SHP77 treated with DMSO at 0.1 percent for 48 hours (cell line): ENCODE measurements around the gene RPS26.

ENCODE experiments used
- DNase-seq: peaks from one replicate; lab custom pipeline; 2025; lab: John Stamatoyannopoulos, UW

Gene RPS26

DNA sequence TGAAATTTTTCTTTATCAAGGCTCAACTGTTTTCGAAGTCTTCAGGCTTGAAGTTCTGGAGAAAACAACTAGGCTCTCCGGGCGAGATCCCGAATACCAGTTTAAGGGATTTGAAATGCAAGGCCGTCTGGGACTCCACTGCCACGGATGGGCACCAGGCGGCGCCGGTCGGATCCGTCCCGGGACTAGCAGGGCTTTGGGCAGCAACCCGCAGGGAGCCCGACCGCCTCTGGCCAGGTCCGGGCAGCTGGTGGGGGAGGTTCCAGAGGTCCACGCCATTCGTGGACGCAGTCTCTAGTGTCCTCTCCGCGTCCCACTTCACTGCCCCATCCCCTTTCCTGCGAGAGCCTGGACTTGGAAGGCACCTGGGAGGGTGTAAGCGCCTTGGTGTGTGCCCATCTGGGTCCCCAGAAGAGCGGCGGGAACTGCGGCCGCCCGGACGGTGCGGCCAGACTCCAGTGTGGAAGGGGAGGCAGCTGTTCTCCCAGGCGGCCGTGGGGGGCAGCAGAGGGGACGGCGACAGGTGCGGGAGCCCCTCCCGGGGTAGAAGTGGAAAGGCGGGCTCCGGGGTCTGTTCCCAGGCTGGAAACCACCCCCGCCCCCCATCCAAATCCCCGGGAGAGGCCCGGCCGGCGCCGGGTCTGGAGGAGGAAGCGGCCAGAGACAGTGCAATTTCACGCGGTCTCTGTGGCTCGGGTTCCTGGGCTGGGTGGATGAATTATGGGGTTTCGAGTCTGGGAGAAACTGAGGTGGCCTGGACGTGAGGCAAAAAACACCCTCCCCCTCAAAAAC, 37.4 kb downstream of the RPS26 start:
- DNase-seq: peak; percentile 32

DNA sequence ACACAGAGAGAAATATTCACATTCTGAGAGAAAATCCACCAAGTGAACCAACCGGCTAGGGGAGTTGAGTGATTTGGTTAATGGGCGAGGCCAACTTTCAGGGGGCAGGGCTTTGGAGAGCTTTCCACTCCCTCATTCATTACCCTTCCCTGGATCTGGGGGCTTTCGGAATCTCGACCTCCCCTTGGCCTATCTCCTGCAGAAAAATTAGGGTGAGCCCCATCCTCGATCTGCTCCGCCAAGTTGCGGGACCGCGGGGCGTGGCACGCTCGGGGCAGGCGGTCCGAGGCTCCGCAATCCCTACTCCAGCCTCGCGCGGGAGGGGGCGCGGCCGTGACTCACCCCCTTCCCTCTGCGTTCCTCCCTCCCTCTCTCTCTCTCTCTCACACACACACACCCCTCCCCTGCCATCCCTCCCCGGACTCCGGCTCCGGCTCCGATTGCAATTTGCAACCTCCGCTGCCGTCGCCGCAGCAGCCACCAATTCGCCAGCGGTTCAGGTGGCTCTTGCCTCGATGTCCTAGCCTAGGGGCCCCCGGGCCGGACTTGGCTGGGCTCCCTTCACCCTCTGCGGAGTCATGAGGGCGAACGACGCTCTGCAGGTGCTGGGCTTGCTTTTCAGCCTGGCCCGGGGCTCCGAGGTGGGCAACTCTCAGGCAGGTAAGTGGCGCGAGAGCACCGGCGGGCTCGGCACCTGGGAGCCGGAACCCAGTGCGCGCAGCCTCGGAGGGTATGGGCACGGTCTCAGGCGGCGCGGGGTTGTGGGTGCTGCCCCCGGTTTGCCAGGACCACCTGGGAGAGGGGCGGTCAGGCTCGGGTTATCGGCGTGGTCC, 38.2 kb downstream of the RPS26 start, which contains the start of gene ERBB3:
ERBB3 (plus strand) TSS at position 443 of the 833 bp plus-strand sequence; CDS start at position 579, 136 bp downstream.
- DNase-seq: no peak

DNA sequence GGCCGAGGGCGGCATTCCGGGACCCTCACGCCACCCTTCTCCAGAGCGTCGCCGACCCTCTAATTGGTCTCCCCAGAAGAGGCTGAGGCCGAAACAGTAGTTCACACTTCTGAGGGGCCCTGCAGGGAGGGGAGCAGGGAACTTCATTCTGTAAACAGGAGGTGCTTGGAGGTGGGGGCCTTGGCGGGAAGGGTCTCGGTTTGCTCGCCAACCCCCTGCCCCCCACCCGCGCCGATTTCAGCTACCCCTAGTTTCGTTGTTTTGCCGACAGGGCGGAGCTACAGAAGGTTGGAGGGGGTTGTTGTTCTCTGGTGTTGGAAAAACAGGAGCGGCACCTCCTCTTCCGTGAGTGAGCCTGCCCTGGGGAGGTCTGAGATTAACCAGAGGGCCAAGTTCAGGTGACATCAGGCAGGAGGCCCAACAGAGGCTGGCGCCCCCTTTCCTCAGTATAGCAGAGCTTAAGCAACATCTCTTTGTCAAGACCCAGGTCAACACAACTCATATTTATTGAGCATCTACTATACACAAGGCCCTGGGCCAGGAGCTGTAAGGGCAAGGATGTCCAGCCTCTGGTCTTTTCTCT, 38.9 kb downstream of the RPS26 start:
- no peak for DNase-seq

DNA sequence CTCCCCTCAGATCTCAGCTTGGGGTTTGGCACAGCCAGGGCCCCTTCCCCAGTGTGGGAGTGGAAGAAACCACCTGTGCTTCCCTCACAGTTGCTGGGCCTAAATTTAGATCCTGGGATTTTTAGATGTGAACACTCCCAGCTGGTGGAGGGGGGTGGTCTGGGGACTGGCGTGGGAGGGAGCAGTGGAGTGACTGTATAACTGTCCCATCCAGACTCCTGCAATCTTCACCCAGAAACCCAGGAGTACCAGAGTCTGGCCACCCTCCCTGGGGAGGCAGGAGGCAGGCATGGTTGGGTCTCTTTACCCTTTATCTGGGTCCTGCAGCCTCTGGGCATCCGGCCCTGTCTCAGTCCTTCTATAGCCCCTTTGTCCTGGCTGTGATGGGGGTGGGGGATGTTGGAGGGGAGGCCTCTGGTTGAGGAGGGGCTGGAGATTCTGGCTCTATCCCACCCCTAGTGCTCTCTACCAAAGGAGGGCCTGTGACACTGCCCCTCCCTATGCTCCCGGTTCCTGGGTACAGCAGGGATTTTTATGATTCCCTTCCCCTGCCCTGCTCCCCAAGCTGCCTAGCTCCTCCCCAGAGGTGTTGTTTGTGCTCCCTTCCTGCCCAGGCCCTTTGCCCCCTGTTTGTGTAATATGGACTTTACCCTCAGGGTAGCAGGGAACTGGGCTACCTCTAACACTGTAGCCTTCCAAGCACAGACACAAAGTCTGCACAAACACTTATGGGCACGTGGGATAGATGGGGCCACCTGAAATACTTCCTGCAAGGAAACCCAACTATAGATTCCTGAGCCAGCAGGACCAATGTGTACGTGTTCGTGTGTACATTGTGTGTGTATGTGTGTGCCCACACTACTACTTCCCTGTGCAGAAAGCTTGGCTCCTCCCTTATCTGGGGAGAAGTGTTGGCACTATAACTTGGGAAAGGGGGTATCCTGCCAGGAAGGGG, 40.0 kb downstream of the RPS26 start:
- DNase-seq: no peak

DNA sequence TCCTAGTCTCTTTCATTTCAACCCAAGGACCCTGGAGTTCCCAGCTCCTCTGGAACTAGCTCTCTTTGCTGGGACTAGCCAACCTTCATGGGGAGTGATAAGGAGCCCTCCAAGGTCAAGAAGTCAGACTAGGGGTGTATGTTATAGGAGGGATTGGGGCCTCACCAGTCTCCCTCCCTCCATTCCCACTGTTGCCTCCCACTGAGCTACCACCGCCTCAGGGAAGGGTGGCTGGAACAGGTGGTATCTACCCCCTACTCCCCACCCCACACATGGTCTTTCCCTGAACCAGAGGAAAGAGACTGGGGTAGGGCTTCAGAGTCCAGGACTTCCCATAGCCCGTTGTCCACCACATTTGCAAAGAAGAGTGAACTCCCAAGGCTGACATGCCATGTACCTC, 40.7 kb downstream of the RPS26 start:
- DNase-seq: no peak

DNA sequence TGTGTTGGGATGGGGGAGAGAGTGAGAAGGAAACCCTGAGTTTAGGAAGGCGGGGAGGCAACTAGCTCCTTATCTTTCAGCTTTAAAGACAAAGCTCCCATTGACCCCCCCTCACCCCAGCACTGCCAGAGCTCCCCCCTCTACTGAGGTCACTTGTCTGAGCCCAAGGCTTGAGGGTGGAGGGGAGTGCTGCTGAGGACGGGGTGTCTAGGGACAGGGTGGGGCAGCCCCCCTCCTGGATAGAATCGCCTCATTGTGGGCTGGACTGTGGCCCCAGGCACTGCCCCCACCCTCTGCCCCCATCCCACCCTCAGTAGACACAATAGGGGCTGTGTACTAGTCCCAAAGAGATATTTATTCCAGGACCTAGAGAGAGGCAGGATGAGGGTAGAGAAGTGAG, 41.2 kb downstream of the RPS26 start:
- no peak for DNase-seq

DNA sequence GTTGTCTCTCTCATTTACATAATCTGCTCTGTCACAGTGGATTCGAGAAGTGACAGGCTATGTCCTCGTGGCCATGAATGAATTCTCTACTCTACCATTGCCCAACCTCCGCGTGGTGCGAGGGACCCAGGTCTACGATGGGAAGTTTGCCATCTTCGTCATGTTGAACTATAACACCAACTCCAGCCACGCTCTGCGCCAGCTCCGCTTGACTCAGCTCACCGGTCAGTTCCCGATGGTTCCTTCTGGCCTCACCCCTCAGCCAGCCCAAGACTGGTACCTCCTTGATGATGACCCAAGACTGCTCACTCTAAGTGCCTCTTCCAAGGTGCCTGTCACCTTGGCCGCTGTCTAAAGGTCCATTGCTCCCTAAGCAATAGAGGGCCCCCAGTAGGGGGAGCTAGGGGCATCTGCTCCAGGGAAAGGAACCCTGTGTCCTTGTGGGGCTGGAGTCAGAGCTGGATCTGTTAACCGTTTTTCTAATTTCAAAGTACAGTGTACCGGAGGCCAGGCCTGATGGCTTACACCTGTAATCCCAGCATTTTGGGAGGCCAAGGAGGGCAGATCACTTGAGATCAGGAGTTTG, 43.3 kb downstream of the RPS26 start:
- no peak for DNase-seq

DNA sequence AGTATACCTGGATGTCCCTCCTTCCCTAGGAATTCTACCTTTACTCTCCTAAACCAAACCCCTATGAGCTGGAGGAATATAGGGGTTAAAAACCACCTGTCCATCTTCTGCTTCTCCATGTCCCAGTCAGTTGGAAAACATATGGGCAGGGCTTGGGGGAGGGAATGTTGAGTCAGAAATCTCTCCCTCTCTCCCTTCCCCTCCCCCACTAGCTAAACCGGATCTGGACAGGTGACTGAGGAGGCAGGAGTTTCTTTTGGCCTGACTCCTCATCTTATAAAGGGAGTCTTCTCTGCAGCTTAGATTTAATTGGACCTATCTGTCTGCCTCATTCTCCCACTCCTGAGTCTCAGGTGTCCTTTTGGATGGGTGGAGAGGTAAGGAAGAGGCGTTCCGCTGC, 44.4 kb downstream of the RPS26 start:
- no peak for DNase-seq

DNA sequence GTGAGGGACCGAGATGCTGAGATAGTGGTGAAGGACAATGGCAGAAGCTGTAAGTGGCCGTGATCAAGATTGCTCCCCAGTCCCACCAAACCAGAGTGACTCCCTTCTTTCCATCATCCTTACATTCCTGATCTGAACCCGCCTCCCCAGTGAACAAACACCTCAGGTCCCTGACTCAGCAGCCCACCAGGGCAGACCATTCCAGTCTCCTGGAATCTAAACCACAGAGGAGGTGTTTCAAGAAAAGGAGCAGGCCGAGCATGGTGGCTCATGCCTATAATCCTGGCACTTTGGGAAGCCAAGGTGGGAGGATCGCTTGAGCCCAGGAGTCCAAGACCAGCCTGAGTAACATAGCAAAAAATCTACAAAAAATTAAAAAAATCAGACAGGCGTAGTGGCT, 44.9 kb downstream of the RPS26 start:
- no peak for DNase-seq

DNA sequence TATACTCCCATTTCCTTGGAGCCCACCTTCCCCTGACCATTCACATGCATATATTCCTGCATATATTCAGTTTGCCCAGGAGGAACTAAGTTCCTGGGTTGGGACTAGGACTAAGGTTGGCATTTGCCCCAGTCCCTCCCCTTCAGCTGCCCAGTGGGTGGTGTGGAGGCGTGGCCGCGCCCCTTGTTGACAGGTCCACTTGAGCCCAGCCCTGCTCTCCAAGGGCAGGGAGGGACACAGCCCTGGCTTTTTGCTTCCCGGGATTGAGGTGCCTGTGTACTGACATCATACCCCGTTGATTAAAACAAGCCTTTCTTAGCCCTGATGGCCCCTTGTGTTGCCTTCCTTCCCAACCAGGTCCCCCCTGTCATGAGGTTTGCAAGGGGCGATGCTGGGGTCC, 45.5 kb downstream of the RPS26 start:
- DNase-seq: no peak
